ENCODE data around the gene CD83.

The CD83 gene

GRCh38 chr6:14127611-14128010 is 10.0 kb downstream of the CD83 start:
- no peak for DNase-seq

GRCh38 chr6:14128012-14128411 is 10.4 kb downstream of the CD83 start:
- no peak for DNase-seq

DNA sequence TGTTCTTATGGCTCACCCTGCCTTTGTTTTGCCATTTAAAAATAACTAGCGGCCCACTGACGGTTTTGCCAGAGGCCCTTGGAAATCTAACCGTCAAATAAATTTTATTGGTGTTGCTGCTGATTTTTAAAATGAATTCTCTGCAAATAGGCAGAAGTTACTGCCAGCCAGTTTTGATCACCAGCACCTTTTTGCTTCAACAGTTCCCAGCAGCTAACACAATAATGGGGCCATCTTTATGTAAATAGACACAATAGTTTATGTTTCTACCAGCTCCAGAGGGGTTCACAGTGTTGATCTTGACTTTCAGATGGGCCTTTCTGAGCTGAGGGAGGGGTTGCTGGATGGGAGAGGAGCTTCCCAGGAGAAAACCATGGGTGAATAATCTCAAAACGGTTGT is 11.2 kb downstream of the CD83 start:
- DNase-seq, result no peak

DNA sequence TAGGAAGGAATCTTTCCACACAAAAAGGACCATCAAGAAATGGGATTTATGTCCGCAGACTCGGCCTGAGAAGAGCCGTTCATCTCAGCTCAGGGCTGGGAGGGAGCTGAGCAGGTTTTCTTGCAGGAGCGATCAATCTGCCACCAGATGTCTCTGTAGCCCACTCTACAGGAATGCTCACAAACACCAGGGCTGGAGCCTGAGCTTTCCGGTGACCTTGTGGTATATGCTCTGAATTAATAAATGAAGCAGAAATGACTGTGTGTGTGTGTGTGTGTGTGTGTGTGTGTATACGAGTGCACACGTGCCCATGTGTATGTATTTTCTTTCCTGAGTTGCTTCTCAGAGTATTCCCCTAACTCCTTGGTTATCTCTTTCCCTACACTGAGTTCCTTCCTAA is 12.0 kb downstream of the CD83 start:
- DNase-seq, result peak; percentile 79

DNA sequence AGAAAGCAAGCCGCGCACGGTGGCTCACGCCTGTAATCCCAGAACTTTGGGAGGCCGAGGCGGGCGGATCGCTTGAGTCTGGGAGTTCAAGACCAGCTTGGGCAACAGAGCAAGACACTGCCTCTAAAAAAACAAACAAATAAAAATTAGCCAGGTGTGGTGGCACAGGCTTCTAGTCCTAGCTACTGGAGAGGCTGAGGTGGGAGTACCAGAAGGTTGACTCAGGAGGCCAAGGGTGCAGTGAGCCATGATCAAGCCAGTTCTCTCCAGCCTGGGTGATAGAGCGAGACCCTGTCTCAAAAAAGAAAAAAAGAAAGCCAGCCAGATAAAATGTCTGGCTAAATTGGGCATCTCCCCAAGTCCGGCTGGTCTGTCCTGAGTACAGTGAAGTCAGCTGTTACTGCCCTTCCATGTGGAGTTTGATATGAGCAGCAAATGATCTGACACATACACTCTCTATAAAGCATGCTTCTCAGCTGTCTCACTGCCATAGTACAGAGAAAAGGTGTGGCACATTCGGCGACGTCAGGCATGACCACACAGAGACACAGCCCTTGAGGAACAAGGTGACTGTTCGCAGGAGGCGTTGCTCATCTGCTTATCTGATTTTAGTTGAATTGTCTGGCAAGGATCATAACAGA is 13.0 kb downstream of the CD83 start:
- DNase-seq, result no peak

GRCh38 chr6:14131579-14131978 is 14.0 kb downstream of the CD83 start:
- no peak for DNase-seq

DNA sequence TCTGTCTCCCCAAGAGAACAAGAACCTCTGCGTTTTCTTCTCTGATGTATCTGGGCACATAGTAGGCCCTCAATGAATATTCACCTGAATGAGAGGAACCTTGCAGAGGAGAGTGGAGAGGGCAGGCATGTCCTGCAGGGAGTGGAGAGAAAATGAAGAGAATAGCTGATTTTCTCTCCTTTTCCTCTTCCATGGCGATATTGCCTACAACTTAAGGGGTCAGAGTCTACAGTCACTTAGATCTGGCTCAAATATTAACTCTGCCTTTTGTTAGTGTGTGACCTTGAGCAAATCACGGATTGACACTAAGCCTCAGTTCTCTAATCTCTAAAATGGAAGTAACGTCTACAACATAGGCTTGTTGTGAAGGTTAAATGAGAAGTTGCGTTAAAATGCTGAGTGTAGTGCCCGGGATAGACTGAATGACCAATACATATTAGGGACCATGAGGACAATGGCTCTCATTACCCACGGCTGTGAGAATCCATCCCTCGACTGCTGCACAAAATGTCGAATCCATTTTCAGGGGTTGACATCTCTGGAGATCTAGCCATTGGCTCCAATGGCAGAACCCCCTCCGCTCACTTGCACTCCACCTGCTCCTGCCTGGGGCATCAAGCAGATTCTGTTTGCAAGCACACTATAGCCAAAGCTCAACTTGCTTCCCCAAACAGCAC is 14.8 kb downstream of the CD83 start:
- DNase-seq, result no peak

- no peak for DNase-seq
Observed at GRCh38 chr6:14132921-14133275, 15.3 kb downstream of the CD83 start.

DNA sequence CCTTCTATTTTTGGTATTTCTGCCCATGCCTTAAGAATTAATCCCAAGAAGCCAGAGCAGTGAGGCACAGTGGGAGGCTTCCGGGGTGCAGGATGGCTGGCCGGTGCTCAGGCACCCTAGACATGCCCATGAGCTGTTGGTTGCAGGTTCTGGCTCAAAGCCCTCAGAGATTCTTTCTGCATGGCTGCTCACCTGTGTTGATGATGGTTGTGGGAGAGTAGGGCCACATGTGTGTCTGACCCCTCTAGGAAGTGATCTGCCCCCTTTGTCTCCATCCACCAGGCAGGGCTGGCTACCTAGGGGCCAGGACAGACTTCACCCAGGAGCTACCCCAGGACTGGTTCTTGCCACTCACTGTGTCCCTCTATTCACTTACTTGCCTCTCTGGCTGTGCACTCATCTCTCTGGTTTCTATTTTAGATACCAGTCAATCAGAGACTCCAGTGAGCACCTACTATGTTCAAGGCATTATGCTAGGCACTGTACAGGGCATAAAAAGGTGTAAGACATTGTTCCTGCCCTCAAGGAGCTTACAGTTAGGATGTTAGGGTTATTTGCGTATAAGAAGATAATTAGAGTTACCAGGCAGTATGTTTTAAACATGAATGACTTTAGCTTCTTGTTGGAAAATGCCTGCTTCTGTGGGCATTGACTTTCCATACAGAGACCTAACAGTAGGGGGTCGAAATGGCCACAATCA is 16.8 kb downstream of the CD83 start:
- no peak for DNase-seq

DNA sequence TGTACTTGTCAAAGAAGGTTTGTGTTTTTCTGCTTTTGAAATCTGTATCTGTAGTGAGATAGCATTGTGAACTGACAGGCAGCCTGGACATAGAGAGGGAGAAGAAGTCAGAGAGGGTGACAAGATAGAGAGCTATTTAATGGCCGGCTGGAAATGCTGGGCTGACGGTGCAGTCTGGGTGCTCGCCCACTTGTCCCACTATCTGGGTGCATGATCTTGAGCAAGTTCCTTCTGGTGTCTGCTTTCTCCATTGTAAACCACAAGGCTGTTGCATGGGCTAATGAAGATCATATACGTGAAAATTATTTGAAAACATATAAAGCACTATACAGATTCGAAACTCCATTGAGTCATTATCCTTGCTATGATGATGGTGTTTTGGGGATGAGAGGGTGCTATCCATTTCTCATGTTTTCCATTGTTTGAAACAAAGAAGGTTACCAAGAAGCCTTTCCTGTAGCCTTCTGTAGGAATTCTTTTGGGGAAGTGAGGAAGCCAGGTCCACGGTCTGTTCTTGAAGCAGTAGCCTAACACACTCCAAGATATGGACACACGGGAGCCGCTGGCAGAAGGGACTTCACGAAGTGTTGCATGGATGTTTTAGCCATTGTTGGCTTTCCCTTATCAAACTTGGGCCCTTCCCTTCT is 18.4 kb downstream of the CD83 start:
- DNase-seq, result no peak

DNA sequence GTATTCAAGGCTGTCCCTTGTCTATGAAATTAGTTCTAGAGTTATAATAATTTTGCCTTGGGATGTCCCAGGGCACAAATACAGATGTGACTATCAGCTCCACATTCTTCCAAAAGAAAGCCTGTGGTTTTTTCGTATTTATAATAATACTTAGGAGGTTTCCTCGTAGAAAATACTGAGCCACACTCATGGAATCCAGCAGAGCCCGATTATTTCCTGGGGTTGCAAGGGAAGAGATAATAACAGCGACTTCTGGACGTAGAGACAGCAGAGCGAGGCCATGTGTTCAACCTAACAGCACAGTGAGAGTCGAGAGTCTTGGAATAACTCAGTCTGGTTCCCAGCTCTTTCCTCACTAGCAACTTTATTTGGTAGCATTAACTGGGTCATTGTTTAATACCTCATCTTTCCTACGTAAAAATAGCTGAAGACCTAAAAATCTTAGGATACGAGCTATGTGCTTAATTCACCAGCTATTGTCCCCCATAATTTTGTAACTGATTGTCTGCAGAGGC is 21.2 kb downstream of the CD83 start:
- DNase-seq, result no peak

GRCh38 chr6:14141351-14142062 is 23.9 kb downstream of the CD83 start:
- no peak for DNase-seq

- DNase-seq, result no peak
Observed at GRCh38 chr6:14142063-14142450, 24.5 kb downstream of the CD83 start.

- DNase-seq, result peak; percentile 44
Observed at GRCh38 chr6:14142511-14143223, 25.1 kb downstream of the CD83 start.

GRCh38 chr6:14143305-14143704 is 25.7 kb downstream of the CD83 start:
- no peak for DNase-seq

DNA sequence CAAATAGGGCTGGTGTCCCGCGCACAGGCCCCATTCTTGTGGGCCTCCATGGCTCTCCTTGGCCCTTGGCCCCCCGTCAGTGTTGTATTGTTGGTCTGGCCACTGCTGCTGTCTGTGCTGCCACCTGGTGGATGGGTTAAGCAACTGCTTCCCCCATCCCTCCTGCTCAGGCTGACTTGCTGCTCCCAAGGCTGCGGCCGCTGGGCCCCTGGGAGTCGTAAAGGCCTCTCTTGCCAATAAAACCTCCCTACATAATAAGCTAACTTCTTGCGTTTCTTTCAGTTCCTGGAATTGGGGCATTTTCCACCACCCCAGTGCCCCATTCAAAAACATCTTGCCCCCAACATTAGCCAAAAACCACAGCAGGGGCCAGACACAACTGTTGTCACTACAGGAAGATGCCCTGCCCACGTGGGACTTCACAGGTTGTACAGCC is 27.1 kb downstream of the CD83 start:
- peak; percentile 66 for DNase-seq

GRCh38 chr6:14146506-14147096 is 29.0 kb downstream of the CD83 start:
- DNase-seq, result no peak

DNA sequence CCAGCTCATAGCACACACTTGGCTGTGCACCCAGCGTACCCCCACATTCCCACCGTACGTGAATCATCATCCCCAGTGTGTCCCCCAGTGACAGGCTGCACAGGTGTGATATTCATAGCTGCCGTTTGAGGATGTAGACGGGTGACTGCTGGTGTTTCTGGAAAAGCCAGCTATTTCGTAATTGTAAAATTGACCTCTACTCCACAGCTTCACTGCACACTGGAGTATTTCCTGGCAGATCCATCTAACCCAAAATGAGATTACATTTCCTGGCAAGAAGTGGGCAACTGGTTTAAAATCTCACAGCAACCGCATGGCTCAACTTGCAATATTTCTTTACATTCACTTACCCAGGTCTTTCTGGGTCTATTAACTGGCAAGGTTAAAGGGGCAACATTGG is 30.3 kb downstream of the CD83 start:
- no peak for DNase-seq

GRCh38 chr6:14148471-14148870 is 30.9 kb downstream of the CD83 start:
- DNase-seq, result no peak

GRCh38 chr6:14149053-14149738 is 31.6 kb downstream of the CD83 start:
- DNase-seq, result no peak

- DNase-seq, result peak; percentile 73
Observed at GRCh38 chr6:14149739-14150130, 32.2 kb downstream of the CD83 start.

Data from femur (tissue), 1 donor.